Dendritic cell treated with granulocyte-macrophage colony-stimulating factor and Interleukin-4, amounts not matched to agents 40 ng/mL and 50 ng/mL, for 4 days (primary cell): ENCODE measurements around the gene MICALL2.
"Not testable (repeated sequence)": the region's sequence is repeated elsewhere in the genome, so short reads cannot be mapped to it uniquely, and the experiment has no call there.

Source experiments
- H3K27ac Mint-ChIP-seq: one replicate; pipeline ENCODE4 v1.8.0; 2022; ENCODE audit warnings: mild to moderate bottlenecking, mixed read lengths
- H3K27me3 Mint-ChIP-seq: one replicate; pipeline ENCODE4 v1.8.0; 2022; ENCODE audit warnings: mild to moderate bottlenecking, mixed read lengths
- H3K36me3 Mint-ChIP-seq: one replicate; pipeline ENCODE4 v1.8.0; 2022; ENCODE audit warnings: low read depth, mixed read lengths
- H3K4me1 Mint-ChIP-seq: one replicate; pipeline ENCODE4 v1.8.0; 2022; ENCODE audit warnings: low read depth, mixed read lengths
- H3K4me3 Mint-ChIP-seq: one replicate; pipeline ENCODE4 v1.8.0; 2022; ENCODE audit warnings: mild to moderate bottlenecking, moderate library complexity, mixed read lengths
- H3K9me3 Mint-ChIP-seq: one replicate; pipeline ENCODE4 v1.8.0; 2022; ENCODE audit warnings: mixed read lengths
- intact Hi-C: fragments of 100-400 bp; cut with micrococcal nuclease; formaldehyde crosslinking; loops from one replicate; pipeline ENCODE4 v1.15.0; 2022

The MICALL2 gene

GRCh38 chr7:1455955-1456354 is 3.3 kb downstream of the MICALL2 start:
- peaks cover 2% of the 10 kb centered on the region for H3K27me3 Mint-ChIP-seq
- H3K4me1 Mint-ChIP-seq: peaks cover 45% of the 10 kb centered on the region
- H3K4me3 Mint-ChIP-seq: no peak overlapping the region
- intact Hi-C loops: no loop called here
- H3K36me3 Mint-ChIP-seq: peaks cover 7% of the 10 kb centered on the region
- no peaks in the 10 kb centered on the region for H3K9me3 Mint-ChIP-seq
- no peak overlapping the region for H3K27ac Mint-ChIP-seq

GRCh38 chr7:1455241-1455939 is 3.9 kb downstream of the MICALL2 start:
- intact Hi-C loops: no loop called here
- no peaks in the 10 kb centered on the region for H3K9me3 Mint-ChIP-seq
- H3K27me3 Mint-ChIP-seq: peaks cover 2% of the 10 kb centered on the region
- H3K4me3 Mint-ChIP-seq: no peak overlapping the region
- no peak overlapping the region for H3K27ac Mint-ChIP-seq
- H3K36me3 Mint-ChIP-seq: peaks cover 7% of the 10 kb centered on the region
- H3K4me1 Mint-ChIP-seq: peaks cover 41% of the 10 kb centered on the region

DNA sequence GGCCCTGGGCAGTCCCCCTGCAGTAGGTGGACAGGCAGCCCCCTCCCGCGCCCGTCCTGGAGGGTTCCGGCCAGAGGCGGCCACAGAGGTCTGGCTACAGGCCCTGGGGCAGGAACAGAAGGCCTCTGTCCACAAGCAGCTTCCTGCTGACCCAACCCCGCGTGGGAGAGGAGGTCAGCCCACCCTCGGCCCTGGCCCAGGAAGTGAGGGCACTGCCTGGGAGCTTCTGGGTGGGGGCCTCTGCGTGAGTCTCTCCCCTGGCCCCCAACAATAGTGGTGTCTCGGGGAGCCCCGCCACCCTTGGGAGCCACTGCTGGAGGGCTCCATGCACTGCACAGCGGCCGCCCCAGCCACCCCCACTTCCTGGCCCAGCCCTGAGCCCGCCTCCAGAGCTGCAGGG is 4.7 kb downstream of the MICALL2 start:
- H3K27ac Mint-ChIP-seq: no peak overlapping the region
- H3K4me3 Mint-ChIP-seq: no peak overlapping the region
- H3K36me3 Mint-ChIP-seq: peaks cover 7% of the 10 kb centered on the region
- peaks cover 2% of the 10 kb centered on the region for H3K27me3 Mint-ChIP-seq
- H3K4me1 Mint-ChIP-seq: peaks cover 41% of the 10 kb centered on the region
- no peaks in the 10 kb centered on the region for H3K9me3 Mint-ChIP-seq
- intact Hi-C loops: no loop called here

GRCh38 chr7:1452205-1452604 is 7.1 kb downstream of the MICALL2 start:
- Mint-ChIP-seq H3K27me3 (no peaks in the 10 kb centered on the region), H3K4me1 (peaks cover 22% of the 10 kb centered on the region), H3K36me3 (no peaks in the 10 kb centered on the region), H3K27ac (no peak overlapping the region), H3K4me3 (no peak overlapping the region), H3K9me3 (no peaks in the 10 kb centered on the region)
- intact Hi-C loops: no loop called here

- Mint-ChIP-seq H3K36me3 (no peaks in the 10 kb centered on the region), H3K9me3 (no peaks in the 10 kb centered on the region), H3K27me3 (no peaks in the 10 kb centered on the region), H3K4me1 (peaks cover 15% of the 10 kb centered on the region), H3K27ac (no peak overlapping the region), H3K4me3 (no peak overlapping the region)
- intact Hi-C loops: no loop called here
These were observed 8.3 kb downstream of the MICALL2 start for GRCh38 chr7:1450987-1451386.

DNA sequence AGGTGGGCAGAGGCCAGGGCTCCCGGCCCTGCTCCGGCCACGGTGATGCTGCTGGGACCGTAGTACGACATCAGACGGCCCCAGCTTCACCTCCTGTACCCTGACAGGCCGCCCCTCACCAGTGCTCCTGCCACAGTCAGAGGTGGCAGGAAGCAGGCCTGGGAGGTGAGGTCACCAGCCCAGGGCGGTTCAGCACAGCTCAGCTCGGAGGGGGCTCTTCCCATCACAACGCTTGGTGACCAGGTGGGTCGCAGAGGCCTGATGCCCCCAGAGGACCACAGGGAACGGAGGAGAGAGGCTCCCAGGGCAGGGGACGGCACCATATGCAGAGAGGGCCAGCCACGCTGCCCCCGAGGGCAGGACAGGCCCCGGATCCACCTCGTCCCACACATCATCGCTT is 8.8 kb downstream of the MICALL2 start:
- intact Hi-C loops: no loop called here
- Mint-ChIP-seq H3K4me1 (peaks cover 14% of the 10 kb centered on the region), H3K27me3 (no peaks in the 10 kb centered on the region), H3K4me3 (no peak overlapping the region), H3K9me3 (no peaks in the 10 kb centered on the region), H3K36me3 (no peaks in the 10 kb centered on the region), H3K27ac (no peak overlapping the region)

- Mint-ChIP-seq H3K9me3 (no peaks in the 10 kb centered on the region), H3K27me3 (no peaks in the 10 kb centered on the region), H3K27ac (no peak overlapping the region), H3K36me3 (peaks cover under 1% of the 10 kb centered on the region), H3K4me1 (peaks cover 10% of the 10 kb centered on the region), H3K4me3 (no peak overlapping the region)
- intact Hi-C loops: no loop called here
These were observed 9.3 kb downstream of the MICALL2 start for GRCh38 chr7:1449951-1450350.

- intact Hi-C loops: no loop called here
- no peak overlapping the region for H3K4me3 Mint-ChIP-seq
- H3K4me1 Mint-ChIP-seq: peaks cover 5% of the 10 kb centered on the region
- no peaks in the 10 kb centered on the region for H3K9me3 Mint-ChIP-seq
- no peak overlapping the region for H3K27ac Mint-ChIP-seq
- H3K36me3 Mint-ChIP-seq: peaks cover 5% of the 10 kb centered on the region
- no peaks in the 10 kb centered on the region for H3K27me3 Mint-ChIP-seq
These were observed 9.8 kb downstream of the MICALL2 start for GRCh38 chr7:1449501-1449900.

DNA sequence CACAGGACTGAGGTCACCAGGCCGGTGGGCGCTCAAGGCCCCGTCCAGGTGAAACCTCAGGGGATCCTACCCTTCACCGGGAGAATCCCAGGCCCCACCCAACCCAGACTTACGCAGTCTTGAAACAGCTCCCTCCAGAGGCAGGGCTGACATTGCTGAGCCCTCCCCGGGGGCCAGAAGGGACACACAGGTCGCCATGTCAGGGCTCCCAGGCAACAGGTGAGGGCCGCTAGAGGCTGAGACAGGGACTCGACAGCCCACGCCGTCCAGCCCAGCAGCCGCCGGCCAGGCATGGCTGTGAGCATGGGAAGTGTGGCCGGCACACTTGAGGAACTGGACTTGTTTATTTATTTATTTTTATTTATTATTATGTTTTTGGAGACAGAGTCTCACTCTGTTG is 10.3 kb downstream of the MICALL2 start:
- Mint-ChIP-seq H3K27ac (no peak overlapping the region), H3K4me1 (peaks cover 5% of the 10 kb centered on the region)

GRCh38 chr7:1447551-1448244 is 11.6 kb downstream of the MICALL2 start:
- peaks cover 5% of the 10 kb centered on the region for H3K4me1 Mint-ChIP-seq
- no peak overlapping the region for H3K4me3 Mint-ChIP-seq
- no peak overlapping the region for H3K27ac Mint-ChIP-seq
- peaks cover 8% of the 10 kb centered on the region for H3K36me3 Mint-ChIP-seq
- H3K9me3 Mint-ChIP-seq: no peaks in the 10 kb centered on the region
- intact Hi-C loops: no loop called here
- no peaks in the 10 kb centered on the region for H3K27me3 Mint-ChIP-seq

More for the DNA sequence above, 10.3 kb downstream of the MICALL2 start:
- H3K36me3 Mint-ChIP-seq: peaks cover 6% of the 10 kb centered on the region
- H3K9me3 Mint-ChIP-seq: no peaks in the 10 kb centered on the region
- no peak overlapping the region for H3K4me3 Mint-ChIP-seq
- intact Hi-C loops: no loop called here
- H3K27me3 Mint-ChIP-seq: no peaks in the 10 kb centered on the region

DNA sequence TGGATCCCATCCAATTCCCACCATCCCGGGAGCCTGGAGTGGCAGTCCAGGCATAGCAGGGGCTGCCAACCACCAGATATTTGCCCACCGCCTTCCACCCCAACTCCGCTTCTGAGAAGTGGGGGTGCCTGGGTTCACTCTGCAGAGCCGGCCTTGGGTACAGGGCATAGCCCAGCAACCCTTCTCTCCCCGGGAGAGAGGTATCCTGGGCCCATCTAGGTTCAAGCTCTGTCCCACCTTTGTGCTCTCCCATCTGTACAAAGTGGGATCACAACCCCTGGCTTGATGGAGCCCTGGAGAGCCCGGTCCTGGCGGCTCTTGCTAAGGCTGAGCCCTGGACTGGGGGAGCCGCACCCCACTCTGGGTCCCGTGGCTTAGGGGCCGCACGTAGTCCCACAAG is 12.2 kb downstream of the MICALL2 start:
- intact Hi-C loops: no loop called here
- no peak overlapping the region for H3K4me3 Mint-ChIP-seq
- H3K27ac Mint-ChIP-seq: no peak overlapping the region
- H3K4me1 Mint-ChIP-seq: peaks cover 5% of the 10 kb centered on the region
- H3K27me3 Mint-ChIP-seq: no peaks in the 10 kb centered on the region
- H3K36me3 Mint-ChIP-seq: peaks cover 14% of the 10 kb centered on the region
- H3K9me3 Mint-ChIP-seq: no peaks in the 10 kb centered on the region

DNA sequence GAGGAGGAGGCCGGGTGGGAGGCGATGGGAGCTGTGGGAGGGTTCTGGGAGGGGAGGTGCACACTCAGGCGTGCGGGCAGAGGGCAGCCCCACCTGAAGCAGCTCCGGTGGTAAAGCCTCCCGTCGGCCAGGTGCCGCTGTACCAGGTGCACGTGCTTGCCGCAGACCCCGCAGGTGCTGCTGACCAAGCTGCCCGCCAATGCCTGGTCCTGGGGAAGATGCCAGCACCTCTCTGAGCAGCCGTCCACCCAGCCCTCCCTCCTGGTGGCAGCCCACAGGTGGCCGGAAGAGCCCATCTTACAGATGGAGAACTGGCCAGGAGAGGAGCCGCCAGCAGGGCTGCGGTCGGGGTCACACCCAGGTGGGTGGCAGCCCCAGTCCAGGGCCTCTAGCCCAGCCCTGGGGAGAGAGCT is 12.6 kb downstream of the MICALL2 start:
- no peak overlapping the region for H3K4me3 Mint-ChIP-seq
- H3K27me3 Mint-ChIP-seq: no peaks in the 10 kb centered on the region
- no peaks in the 10 kb centered on the region for H3K9me3 Mint-ChIP-seq
- H3K27ac Mint-ChIP-seq: no peak overlapping the region
- H3K36me3 Mint-ChIP-seq: peaks cover 19% of the 10 kb centered on the region
- intact Hi-C loops: no loop called here
- H3K4me1 Mint-ChIP-seq: peaks cover 5% of the 10 kb centered on the region

- H3K27me3 Mint-ChIP-seq, H3K4me3 Mint-ChIP-seq, intact Hi-C loops, H3K27ac Mint-ChIP-seq, H3K9me3 Mint-ChIP-seq, H3K4me1 Mint-ChIP-seq: not testable (repeated sequence)
- H3K36me3 Mint-ChIP-seq: peaks cover 23% of the 10 kb centered on the region
These were observed 13.2 kb downstream of the MICALL2 start for GRCh38 chr7:1446026-1446425.

DNA sequence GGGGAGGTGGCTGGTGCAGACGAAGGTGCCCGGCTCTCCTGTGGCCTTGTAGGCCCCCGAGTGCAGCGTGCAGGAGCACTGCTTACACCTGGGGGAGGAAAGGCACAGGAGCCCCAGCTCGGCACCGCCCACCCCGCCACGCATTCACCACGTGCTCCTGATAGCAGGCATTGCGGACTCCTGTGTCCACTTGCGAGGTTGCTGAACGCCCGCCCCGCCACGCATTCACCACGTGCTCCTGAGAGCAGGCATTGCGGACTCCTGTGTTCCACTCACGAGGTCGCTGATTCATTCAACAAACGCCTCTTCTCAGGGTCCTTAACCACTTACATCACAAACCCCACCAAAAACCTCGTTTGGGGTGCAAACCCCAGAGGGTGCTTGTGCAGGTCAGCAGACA is 13.9 kb downstream of the MICALL2 start:
- H3K27ac Mint-ChIP-seq: no peak overlapping the region
- no peak overlapping the region for H3K4me3 Mint-ChIP-seq
- intact Hi-C loops: no loop called here
- H3K9me3 Mint-ChIP-seq: no peaks in the 10 kb centered on the region
- peaks cover 5% of the 10 kb centered on the region for H3K4me1 Mint-ChIP-seq
- H3K36me3 Mint-ChIP-seq: peaks cover 29% of the 10 kb centered on the region
- no peaks in the 10 kb centered on the region for H3K27me3 Mint-ChIP-seq

GRCh38 chr7:1444925-1445322 is 14.3 kb downstream of the MICALL2 start:
- Mint-ChIP-seq H3K4me1 (peaks cover 5% of the 10 kb centered on the region), H3K9me3 (no peaks in the 10 kb centered on the region), H3K4me3 (no peak overlapping the region), H3K27me3 (no peaks in the 10 kb centered on the region), H3K27ac (no peak overlapping the region), H3K36me3 (peaks cover 33% of the 10 kb centered on the region)
- intact Hi-C loops: no loop called here
